K562 (cell line): ENCODE measurements around the gene FAM227B. TPM values are rescaled to one million over a fixed set of nuclear protein-coding genes. Genes with fewer than 3 reads are reported as not detected.

Experiments used
- ATAC-seq: fragments of 200-7000 bp; cut with Tn5 transposase; 3 replicates; pipeline ENCODE4 v1.9.1; 2020; ENCODE audit warnings: moderate library complexity
- BruUV-seq: library from RNA; stranded (reverse); fragments of 400-500 nt; replicated peaks from 2 replicates; lab custom pipeline; 2021; lab: Mats Ljungman, UMichigan
- CTCF ChIA-PET: fragments of 300-600 bp; formaldehyde crosslinking; extraction: SDS; loops from one replicate; lab custom pipeline; 2021; ENCODE audit warnings: low intra/inter-chr PET ratio; lab: Yijun Ruan, JAX
- POLR2A ChIA-PET: fragments of 300-600, 350-650 bp; sonication (Branson Sonifier 250); formaldehyde crosslinking; extraction: SDS; loops from one replicate; lab custom pipeline; 2021; ENCODE audit warnings: antibody characterized with exemption, inconsistent platforms; lab: Yijun Ruan, JAX
- DNase-seq, 4 experiments: peaks; one replicate each; pipeline versions ENCODE4 v3.0.0 to v3.0.0-alpha.2; 2011 to 2018; ENCODE audit warnings: low spot score in 3 of 4, mixed read lengths in 3 of 4; ENCODE audit errors: extremely low read depth in 1 of 4
- FAIRE-seq: peaks from 2 replicates; lab custom pipeline; 2011; peaks lifted over from hg19 to GRCh38; lab: Jason Lieb, UNC
- H2AFZ ChIP-seq: 2 replicates; pipeline ENCODE4 v1.6.0; 2011; ENCODE audit warnings: low read depth, low read length, control low read depth, inconsistent platforms
- H3K27ac ChIP-seq: fragments of 200-600 bp; 3 replicates; pipeline ENCODE4 v1.8.0; 2011; ENCODE audit warnings: low read depth, mild to moderate bottlenecking, control low read depth, inconsistent platforms, low read length, moderate library complexity, mixed read lengths; ENCODE audit errors: extremely low read depth
- H3K27me3 ChIP-seq, 2 experiments: fragments of 300-600 bp in 1 of 2; 2 replicates in 1 of 2; 3 replicates in 1 of 2; pipeline versions ENCODE4 v1.6.0 to v1.8.0; 2011; ENCODE audit warnings: inconsistent platforms in 2 of 2, low read length in 2 of 2, mild to moderate bottlenecking in 1 of 2, mixed read lengths in 1 of 2, moderate library complexity in 1 of 2; ENCODE audit not compliant: control insufficient read depth in 2 of 2, insufficient read depth in 2 of 2
- H3K36me3 ChIP-seq: fragments of 300-600 bp; 3 replicates; pipeline ENCODE4 v1.8.0; 2011; ENCODE audit warnings: mild to moderate bottlenecking, low read length, inconsistent platforms; ENCODE audit not compliant: control insufficient read depth, insufficient read depth
- H3K4me1 ChIP-seq, 2 experiments: fragments of 200-600 bp in 1 of 2; replicated peaks in 1 of 2; 2 replicates in 1 of 2; 3 replicates in 1 of 2; pipeline versions ENCODE4 v1.5.1 to v1.8.0; 2011; ENCODE audit warnings: inconsistent platforms in 2 of 2, low read length in 2 of 2, mild to moderate bottlenecking in 1 of 2, mixed read lengths in 1 of 2, moderate library complexity in 1 of 2; ENCODE audit not compliant: control insufficient read depth in 2 of 2, insufficient read depth in 2 of 2
- H3K4me2 ChIP-seq: 2 replicates; pipeline ENCODE4 v1.6.1; 2011; ENCODE audit warnings: low read length, control low read depth, inconsistent platforms, mixed read lengths; ENCODE audit not compliant: insufficient read depth
- H3K4me3 ChIP-seq: fragments of 200-600 bp; sonication (generic), shearing (Covaris generic); 2 replicates; pipeline ENCODE4 v1.5.1; 2016; ENCODE audit warnings: control low read depth, inconsistent platforms
- H3K79me2 ChIP-seq: fragments of 200-600 bp; 3 replicates; pipeline ENCODE4 v1.8.0; 2011; ENCODE audit warnings: low read length, inconsistent platforms; ENCODE audit not compliant: control insufficient read depth, insufficient read depth
- H3K9ac ChIP-seq, 2 experiments: 2 replicates each; pipeline versions ENCODE4 v1.6.0 to v1.6.1; 2011; ENCODE audit warnings: low read depth in 2 of 2, low read length in 2 of 2, control low read depth in 1 of 2, inconsistent platforms in 1 of 2, mild to moderate bottlenecking in 1 of 2, mixed read lengths in 1 of 2; ENCODE audit not compliant: insufficient read depth in 1 of 2
- H3K9me1 ChIP-seq: one replicate; pipeline ENCODE4 v1.6.0; 2011; ENCODE audit warnings: inconsistent platforms, mild to moderate bottlenecking, low read length, moderate library complexity; ENCODE audit not compliant: control insufficient read depth, insufficient read depth
- H3K9me3 ChIP-seq: replicated peaks from 2 replicates; pipeline ENCODE4 v1.5.1; 2011; ENCODE audit warnings: low read depth, low read length, inconsistent platforms; ENCODE audit not compliant: control insufficient read depth, insufficient read depth
- H4K20me1 ChIP-seq: replicated peaks from 2 replicates; pipeline ENCODE4 v1.6.1; 2011; ENCODE audit warnings: low read length, inconsistent platforms, mixed read lengths; ENCODE audit not compliant: control insufficient read depth, insufficient read depth
- ASH1L ChIP-seq: fragments of 450-650 bp; IDR thresholded peaks from 2 replicates; pipeline ENCODE4 v1.6.1; 2018; ENCODE audit warnings: borderline replicate concordance, mild to moderate bottlenecking, low read depth; ENCODE audit not compliant: partially characterized antibody
- CREB3L1 ChIP-seq: fragments of 450-650 bp; IDR thresholded peaks from 2 replicates; pipeline ENCODE4 v1.6.1; 2014; ENCODE audit warnings: low read depth, mild to moderate bottlenecking, moderate library complexity, borderline replicate concordance
- ELK3 ChIP-seq: fragments of 450-650 bp; formaldehyde crosslinking; IDR thresholded peaks from 2 replicates; pipeline ENCODE4 v1.4.0; 2020; ENCODE audit warnings: mild to moderate bottlenecking
- HDGF ChIP-seq: fragments of 450-650 bp; IDR thresholded peaks from 2 replicates; pipeline ENCODE4 v1.6.1; 2016
- HMGXB4 ChIP-seq: sonication (generic); formaldehyde crosslinking; IDR thresholded peaks from 2 replicates; pipeline ENCODE4 v1.8.1; 2023; ENCODE audit warnings: mild to moderate bottlenecking, missing genetic modification reagents
- PHF21A ChIP-seq: fragments of 450-650 bp; IDR thresholded peaks from 2 replicates; pipeline ENCODE4 v1.6.1; 2017; ENCODE audit warnings: low read depth, borderline replicate concordance
- PHF8 ChIP-seq: fragments of 200-600 bp; sonication (generic); IDR thresholded peaks from 2 replicates; pipeline ENCODE4 v1.6.1; 2012; ENCODE audit warnings: mixed run types, mild to moderate bottlenecking, inconsistent platforms, low read length, moderate library complexity, borderline replicate concordance
- RBM14 ChIP-seq: fragments of 200-400 bp; formaldehyde crosslinking; IDR thresholded peaks from 2 replicates; pipeline ENCODE4 v1.6.1; 2018; ENCODE audit warnings: low read depth, mild to moderate bottlenecking, low read length, moderate library complexity, borderline replicate concordance; ENCODE audit not compliant: insufficient read depth
- RFX1 ChIP-seq: fragments of 450-650 bp; IDR thresholded peaks from 2 replicates; pipeline ENCODE4 v1.6.1; 2016; ENCODE audit warnings: mild to moderate bottlenecking, moderate library complexity
- STAT5A ChIP-seq: IDR thresholded peaks from 2 replicates; pipeline ENCODE4 v1.6.1; 2012; ENCODE audit warnings: low read length, inconsistent platforms, borderline replicate concordance
- ZBTB17 ChIP-seq: fragments of 450-650 bp; formaldehyde crosslinking; IDR thresholded peaks from 2 replicates; pipeline ENCODE4 v1.4.0; 2020; ENCODE audit warnings: mild to moderate bottlenecking
- ZNF589 ChIP-seq: fragments of 200-800 bp; sonication (Bioruptor generic); IDR thresholded peaks from 2 replicates; pipeline ENCODE4 v1.6.1; 2016; ENCODE audit warnings: low read depth, missing genetic modification characterization, missing compliant biosample characterization
- WGBS: fragments of 100-300 bp; shearing (Covaris generic); methylation state at CpG from one replicate; pipeline ENCODE4 v1.1.6; 2016; ENCODE audit warnings: low coverage, mixed read lengths; ENCODE audit not compliant: insufficient coverage; ENCODE audit errors: missing lambda C conversion rate; 5-methylcytosine and 5-hydroxymethylcytosine counted together
- in situ Hi-C: fragments of 300-500 bp; cut with MboI; formaldehyde crosslinking; loops from 4 replicates; pipeline ENCODE4 v1.15.0; 2018; ENCODE audit warnings: inconsistent platforms, mixed read lengths
- intact Hi-C: fragments of 100-400 bp; cut with micrococcal nuclease; formaldehyde crosslinking; loops from 2 replicates; pipeline ENCODE4 v1.14.2; 2022
- polyA plus RNA-seq, 8 experiments: library from polyadenylated mRNA; depleted of rRNA in 4 of 8; stranded (reverse) in 5 of 8; unstranded in 3 of 8; fragments of >200 nt; fragmentation: Nextera tagmentation in 2 of 8; fragmentation: Illumina TruSeq in 1 of 8; extraction: Ambion mirVana in 2 of 8; extraction: Trizol in 1 of 8; gene quantifications; 2 replicates each; pipeline versions ENCODE4 v1.2.1 to v1.2.3, GENCODE V29; 2011 to 2014; ENCODE audit warnings: inconsistent platforms in 1 of 8, missing spikeins in 1 of 8
- total RNA-seq, 7 experiments: library from RNA; depleted of rRNA in 6 of 7; stranded (reverse); fragments of >200 nt in 6 of 7; fragmentation: Illumina TruSeq in 2 of 7; extraction: Trizol in 2 of 7; gene quantifications; 2 replicates each; pipeline versions ENCODE4 v1.2.1 to v1.2.3, GENCODE V29; 2011 to 2021; ENCODE audit warnings: low replicate concordance in 1 of 7

The FAM227B gene
- total and polyA plus RNA-seq, 9 of the 15 experiments (the other 6 are each of a cell fraction or from before 2014, with no cell fraction given), result 5.1 to 12.5 (median 11.2) TPM

- Histone ChIP-seq H3K27ac (no peak overlapping the region), H3K9ac (no peak overlapping the region), H3K79me2 (no peaks in the 10 kb centered on the region), H3K27me3 (no peaks in the 10 kb centered on the region)
- FAIRE-seq, result no peak
- CTCF ChIA-PET, result no interaction called here
- intact Hi-C loops, result no loop called here
- WGBS, result 56% methylated on average over 2 of the region's 2 CpGs
- no peak for TF ChIP-seq RFX1
- TF ChIP-seq ASH1L, result no peak
- no peak for TF ChIP-seq RBM14
- no peak for TF ChIP-seq PHF8
- TF ChIP-seq STAT5A, result no peak
- no peak for TF ChIP-seq PHF21A
- no peak for TF ChIP-seq HDGF
- no peak for TF ChIP-seq ELK3 (CRISPR knock-in tag)
- no peak for TF ChIP-seq ZBTB17 (CRISPR knock-in tag)
- TF ChIP-seq CREB3L1, result no peak
- TF ChIP-seq HMGXB4 (CRISPR knock-in tag), result no peak
- TF ChIP-seq ZNF589 (CRISPR knock-in tag), result no peak
- TF ChIP-seq, all 486 proteins: peak for 0
- no peaks in the 10 kb centered on the region for H3K9me3 ChIP-seq
- in situ Hi-C loops, result no loop called here
- no peaks in the 10 kb centered on the region for H3K4me1 ChIP-seq
- ATAC-seq (no peak), DNase-seq (no peak)
- no peaks in the 10 kb centered on the region for H3K9me1 ChIP-seq
- H4K20me1 ChIP-seq, result no peaks in the 10 kb centered on the region
- H3K4me3 ChIP-seq, result no peak overlapping the region
- BruUV-seq, result no TSS peak
- no peaks in the 10 kb centered on the region for H3K36me3 ChIP-seq
- H2AFZ ChIP-seq, result no peak overlapping the region
- no peak overlapping the region for H3K4me2 ChIP-seq
- POLR2A ChIA-PET, result no interaction called here
Measured at GRCh38 chr15:49605588-49605987, 15.0 kb downstream of the FAM227B start.
